Thoracic aorta (tissue), 2 donors: ENCODE measurements around the gene ZDHHC7. TPM values are rescaled to one million over a fixed set of nuclear protein-coding genes. Genes with fewer than 3 reads are reported as not detected.

Source experiments
- ATAC-seq: fragments of 150-250 bp; one replicate; pipeline ENCODE4 v1.8.0; 2017; ENCODE audit warnings: low read depth; ENCODE audit not compliant: insufficient number of reproducible peaks, low FRiP score
- DNase-seq: peaks from one replicate; pipeline ENCODE4 v3.0.0-alpha.2; 2020; ENCODE audit warnings: low spot score
- H3K27ac ChIP-seq, 2 donors: fragments of 200-600 bp; sonication (generic); 1 replicate in 1 of 2; 2 replicates in 1 of 2; pipeline ENCODE4 v1.5.1; 2016; ENCODE audit warnings: mild to moderate bottlenecking in 2 of 2, moderate library complexity in 2 of 2
- H3K27me3 ChIP-seq: fragments of 200-600 bp; sonication (generic); replicated peaks from 2 replicates; pipeline ENCODE4 v1.6.0; 2016; ENCODE audit warnings: mild to moderate bottlenecking; ENCODE audit not compliant: insufficient read depth
- H3K36me3 ChIP-seq: fragments of 200-600 bp; sonication (generic); one replicate; pipeline ENCODE4 v1.5.1; 2016
- H3K4me1 ChIP-seq, 2 donors: fragments of 200-600 bp; sonication (generic); 1 replicate in 1 of 2; 2 replicates in 1 of 2; pipeline versions ENCODE4 v1.5.1 to v1.6.0; 2016; ENCODE audit warnings: low read depth in 2 of 2, mild to moderate bottlenecking in 1 of 2; ENCODE audit not compliant: control insufficient read depth in 1 of 2
- H3K4me3 ChIP-seq: fragments of 200-600 bp; sonication (generic); 2 replicates; pipeline ENCODE4 v1.5.1; 2016; ENCODE audit warnings: mild to moderate bottlenecking
- H3K9me3 ChIP-seq: fragments of 200-600 bp; sonication (generic); 2 replicates; pipeline ENCODE4 v1.5.1; 2016
- total RNA-seq, 2 donors: library from RNA; depleted of rRNA; stranded (reverse); fragments of >200 nt; gene quantifications; one replicate each; pipeline versions ENCODE4 v1.1.0 to v1.2.3, GENCODE V29; 2016
- TF ChIP-seq, protein P1 (sequence below): fragments of 200-600 bp; sonication (generic); IDR thresholded peaks from one replicate; pipeline ENCODE4 v1.5.1; 2019; ENCODE audit warnings: antibody characterized with exemption

Gene ZDHHC7
- total RNA-seq, 2 donors from 2014 or later = 63.7 to 80.8 TPM

DNA sequence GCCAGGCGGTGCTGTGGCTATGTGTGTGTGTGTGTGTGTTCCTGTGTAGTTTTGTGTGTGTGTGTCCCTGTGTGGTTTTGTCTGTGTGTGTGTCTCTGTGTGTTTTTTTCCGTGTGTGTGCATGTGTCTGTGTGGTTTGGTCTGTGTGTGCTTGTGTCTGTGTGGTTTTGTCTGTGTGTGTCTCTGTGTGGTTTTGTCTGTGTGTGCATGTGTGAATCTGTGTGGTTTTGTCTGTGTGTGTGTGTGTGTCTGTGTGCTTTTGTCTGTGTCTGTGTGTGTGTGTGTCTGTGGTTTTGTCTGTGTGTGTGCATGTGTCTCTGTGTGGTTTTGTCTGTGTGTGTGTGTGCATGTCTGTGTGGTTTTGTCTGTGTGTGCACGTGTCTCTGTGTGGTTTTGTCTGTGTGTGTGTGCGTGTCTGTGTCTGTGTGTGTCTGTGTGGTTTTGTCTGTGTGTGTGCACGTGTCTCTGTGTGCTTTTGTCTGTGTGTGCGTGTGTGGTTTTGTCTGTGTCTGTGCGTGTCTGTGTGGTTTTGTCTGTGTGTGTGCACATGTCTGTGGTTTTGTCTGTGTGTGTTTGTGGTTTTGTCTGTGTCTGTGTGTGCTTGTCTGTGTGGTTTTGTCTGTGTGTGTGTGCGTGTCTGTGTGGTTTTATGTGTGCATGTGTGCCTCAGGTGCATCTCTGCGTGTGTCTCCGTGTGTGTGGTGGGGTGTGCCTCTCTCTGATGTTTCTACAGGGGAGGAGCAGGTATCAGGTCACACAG lies 62.3 kb downstream of the ZDHHC7 start:
- no peaks in the 10 kb centered on the region for H3K36me3 ChIP-seq
- H3K27me3 ChIP-seq = no peaks in the 10 kb centered on the region
- no peak for ATAC-seq
- DNase-seq = no peak
- peaks cover 0 to 14% of the 10 kb centered on the region in 2 donors for H3K4me1 ChIP-seq
- no peaks in the 10 kb centered on the region for H3K9me3 ChIP-seq
- TF ChIP-seq, protein P1, sequence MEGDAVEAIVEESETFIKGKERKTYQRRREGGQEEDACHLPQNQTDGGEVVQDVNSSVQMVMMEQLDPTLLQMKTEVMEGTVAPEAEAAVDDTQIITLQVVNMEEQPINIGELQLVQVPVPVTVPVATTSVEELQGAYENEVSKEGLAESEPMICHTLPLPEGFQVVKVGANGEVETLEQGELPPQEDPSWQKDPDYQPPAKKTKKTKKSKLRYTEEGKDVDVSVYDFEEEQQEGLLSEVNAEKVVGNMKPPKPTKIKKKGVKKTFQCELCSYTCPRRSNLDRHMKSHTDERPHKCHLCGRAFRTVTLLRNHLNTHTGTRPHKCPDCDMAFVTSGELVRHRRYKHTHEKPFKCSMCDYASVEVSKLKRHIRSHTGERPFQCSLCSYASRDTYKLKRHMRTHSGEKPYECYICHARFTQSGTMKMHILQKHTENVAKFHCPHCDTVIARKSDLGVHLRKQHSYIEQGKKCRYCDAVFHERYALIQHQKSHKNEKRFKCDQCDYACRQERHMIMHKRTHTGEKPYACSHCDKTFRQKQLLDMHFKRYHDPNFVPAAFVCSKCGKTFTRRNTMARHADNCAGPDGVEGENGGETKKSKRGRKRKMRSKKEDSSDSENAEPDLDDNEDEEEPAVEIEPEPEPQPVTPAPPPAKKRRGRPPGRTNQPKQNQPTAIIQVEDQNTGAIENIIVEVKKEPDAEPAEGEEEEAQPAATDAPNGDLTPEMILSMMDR = no peak
- H3K4me3 ChIP-seq = no peak overlapping the region
- H3K27ac ChIP-seq = no peak overlapping the region

DNA sequence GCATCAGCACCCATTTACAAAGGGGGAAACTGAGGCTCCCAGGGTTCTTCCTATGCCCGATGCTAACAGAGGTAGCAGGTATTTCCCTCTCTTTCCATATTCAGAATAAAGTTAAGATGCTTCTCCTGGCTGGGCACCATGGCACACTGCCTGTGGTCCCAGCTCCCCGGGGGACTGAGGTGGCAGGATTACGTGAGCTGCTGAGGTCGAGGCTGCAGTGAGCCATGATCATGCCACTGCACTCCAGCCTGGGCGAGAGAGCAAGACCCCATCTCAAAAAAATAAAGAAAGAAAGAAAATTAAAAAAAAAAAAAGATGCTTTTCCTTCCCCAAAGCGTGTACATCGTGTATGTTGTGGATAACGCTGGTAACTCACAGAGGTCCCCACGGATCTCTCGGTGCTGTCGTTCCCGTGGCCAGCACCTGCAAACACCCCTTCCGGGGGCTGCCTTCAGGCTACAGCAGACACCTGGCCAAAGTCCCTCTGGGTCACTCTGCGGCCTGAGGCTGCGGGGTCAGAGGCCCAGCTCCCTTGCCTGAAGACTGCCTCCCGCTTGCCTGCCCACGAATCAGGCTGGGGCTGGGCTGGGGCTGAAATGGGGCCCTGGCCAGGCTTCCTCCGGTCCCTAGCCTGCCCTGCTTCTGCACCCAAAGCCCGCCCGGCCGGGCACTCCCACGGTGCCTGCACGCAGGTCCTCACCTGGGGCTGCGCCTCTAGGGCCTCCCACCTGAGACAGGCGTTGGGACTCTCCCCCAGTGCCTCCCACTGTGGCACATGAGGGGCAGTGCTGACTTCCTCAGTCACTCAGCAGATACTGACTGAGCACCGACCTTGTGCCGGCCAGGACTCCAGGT lies 63.1 kb downstream of the ZDHHC7 start:
- DNase-seq = no peak
- H3K4me3 ChIP-seq = no peak overlapping the region
- no peaks in the 10 kb centered on the region for H3K27me3 ChIP-seq
- TF ChIP-seq, protein P1 = no peak
- H3K36me3 ChIP-seq = no peaks in the 10 kb centered on the region
- H3K4me1 ChIP-seq = peaks cover 0 to 11% of the 10 kb centered on the region in 2 donors
- H3K27ac ChIP-seq = no peak overlapping the region
- ATAC-seq = no peak
- no peaks in the 10 kb centered on the region for H3K9me3 ChIP-seq

DNA sequence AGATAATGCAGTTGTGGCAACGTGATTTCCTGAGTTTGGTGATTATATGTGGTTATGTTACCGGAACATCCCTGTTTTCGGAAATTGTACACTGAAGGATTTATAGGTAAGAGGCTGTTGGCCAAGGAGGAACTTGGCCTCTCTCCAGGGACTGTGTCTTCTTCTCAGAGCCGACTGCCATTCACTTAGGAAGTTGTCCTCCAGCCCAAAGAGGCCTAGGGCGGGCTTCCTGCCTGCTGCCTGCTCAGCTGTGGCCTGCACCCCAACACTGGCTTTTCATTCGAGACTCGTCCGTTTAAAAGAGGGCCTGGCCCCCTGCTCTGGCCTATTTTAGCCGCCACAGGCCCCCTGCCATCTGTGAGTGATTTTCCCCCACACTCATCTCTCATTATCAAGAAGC lies 64.3 kb downstream of the ZDHHC7 start:
- ATAC-seq (no peak), DNase-seq (no peak)
- Histone ChIP-seq H3K36me3 (no peaks in the 10 kb centered on the region), H3K9me3 (no peaks in the 10 kb centered on the region), H3K4me1 (no peaks in the 10 kb centered on the region), H3K4me3 (no peak overlapping the region), H3K27ac (no peak overlapping the region), H3K27me3 (no peaks in the 10 kb centered on the region)
- TF ChIP-seq, protein P1 = no peak

DNA sequence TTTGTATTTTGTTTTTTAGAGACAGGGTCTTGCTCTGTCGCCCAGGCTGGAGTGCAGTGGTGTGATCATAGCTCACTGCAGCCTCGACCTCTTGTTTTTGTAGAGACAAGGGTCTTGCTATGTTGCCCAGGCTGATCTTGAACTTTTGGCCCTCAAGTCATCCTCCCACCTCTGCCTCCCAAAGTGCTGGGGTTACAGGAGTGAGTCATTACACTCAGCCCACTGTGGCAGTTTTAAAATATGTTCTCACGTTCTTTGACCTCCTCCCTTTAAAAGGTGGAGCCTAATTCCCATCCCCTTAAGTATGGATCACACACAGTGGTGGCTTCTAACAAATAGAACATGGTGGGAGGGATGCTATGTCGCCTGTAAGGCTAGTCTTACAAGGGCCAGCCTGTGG lies 67.7 kb downstream of the ZDHHC7 start:
- no peak for ATAC-seq
- Histone ChIP-seq H3K9me3 (no peaks in the 10 kb centered on the region), H3K36me3 (no peaks in the 10 kb centered on the region), H3K4me3 (no peak overlapping the region), H3K27me3 (no peaks in the 10 kb centered on the region), H3K27ac (no peak overlapping the region), H3K4me1 (no peaks in the 10 kb centered on the region)
- TF ChIP-seq, protein P1 = no peak
- no peak for DNase-seq

- no peaks in the 10 kb centered on the region for H3K4me1 ChIP-seq
- no peak overlapping the region for H3K4me3 ChIP-seq
- no peaks in the 10 kb centered on the region for H3K9me3 ChIP-seq
- no peaks in the 10 kb centered on the region for H3K36me3 ChIP-seq
- H3K27me3 ChIP-seq = no peaks in the 10 kb centered on the region
- ATAC-seq (no peak), DNase-seq (no peak)
- TF ChIP-seq, protein P1 = no peak
- H3K27ac ChIP-seq = no peak overlapping the region
Observed at GRCh38 chr16:84942786-84943185, 68.5 kb downstream of the ZDHHC7 start.
